Heart left ventricle (tissue), 16 donors: ENCODE measurements around the gene JPH4. TPM values are rescaled to one million over a fixed set of nuclear protein-coding genes. Genes with fewer than 3 reads are reported as not detected.
A peak's percentile ranks its signal among the peaks of the same experiment; 100 is the strongest.

ENCODE experiments used
- ATAC-seq, 4 donors: fragments of 200-7000 bp; cut with Tn5 transposase; one replicate each; pipeline ENCODE4 v1.9.1; 2020 to 2022; ENCODE audit warnings: moderate library complexity in 4 of 4, mild to moderate bottlenecking in 3 of 4, moderate number of reproducible peaks in 1 of 4
- DNase-seq, 5 donors: peaks; one replicate each; pipeline ENCODE4 v3.0.0-alpha.2; 2020
- H3K27ac ChIP-seq, 12 donors: fragments of 200-600 bp; sonication (generic) in 4 of 12; one replicate each; pipeline versions ENCODE4 v1.5.0 to v1.8.0; 2016 to 2022; ENCODE audit warnings: mild to moderate bottlenecking in 2 of 12
- H3K27me3 ChIP-seq, 9 donors: fragments of 200-600 bp; sonication (generic) in 2 of 9; one replicate each; pipeline versions ENCODE4 v1.5.1 to v1.8.0; 2016 to 2022; ENCODE audit warnings: mild to moderate bottlenecking in 3 of 9
- H3K36me3 ChIP-seq, 9 donors: fragments of 200-600 bp; sonication (generic) in 2 of 9; one replicate each; pipeline versions ENCODE4 v1.5.0 to v1.8.0; 2018 to 2022; ENCODE audit warnings: mild to moderate bottlenecking in 2 of 9
- H3K4me1 ChIP-seq, 12 donors: fragments of 200-600 bp; sonication (generic) in 4 of 12; one replicate each; pipeline versions ENCODE4 v1.5.0 to v1.8.0; 2016 to 2022; ENCODE audit warnings: mild to moderate bottlenecking in 3 of 12
- H3K4me3 ChIP-seq, 12 donors: fragments of 200-600 bp; sonication (generic) in 4 of 12; one replicate each; pipeline versions ENCODE4 v1.5.0 to v1.8.0; 2017 to 2022; ENCODE audit warnings: mild to moderate bottlenecking in 9 of 12, moderate library complexity in 4 of 12
- H3K9me3 ChIP-seq, 12 donors: fragments of 200-600 bp; sonication (generic) in 4 of 12; one replicate each; pipeline versions ENCODE4 v1.5.0 to v1.8.0; 2016 to 2022; ENCODE audit warnings: mild to moderate bottlenecking in 1 of 12
- POLR2A ChIP-seq, 2 donors: fragments of 450-650 bp; IDR thresholded peaks; one replicate each; pipeline ENCODE4 v1.6.1; 2017; ENCODE audit warnings: antibody characterized with exemption in 2 of 2, mild to moderate bottlenecking in 2 of 2, moderate library complexity in 2 of 2
- WGBS, 4 donors: extraction: QIAGEN DNeasy Blood & Tissue Kit in 2 of 4; methylation state at CpG; one replicate each; pipeline versions ENCODE4 v1.1.5 to v1.1.7; 2013 to 2018; 5-methylcytosine and 5-hydroxymethylcytosine counted together
- intact Hi-C, 10 donors: fragments of 100-400 bp; cut with DNase I; formaldehyde crosslinking; loops; one replicate each; pipeline versions ENCODE4 v1.11.1 to v1.14.2; 2022
- polyA plus RNA-seq, 2 donors: library from polyadenylated mRNA; stranded (reverse); fragments of 200-250 nt; gene quantifications; one replicate each; pipeline ENCODE4 v1.2.3, GENCODE V29; 2013
- total RNA-seq, 9 donors: library from RNA; depleted of rRNA in 2 of 9; stranded (reverse); fragments of >200 nt in 2 of 9; fragmentation: NEBNext Ultra II Directional in 3 of 9; extraction: Animal tissue kit (Norgen Biotek cat#: 25700) in 3 of 9; gene quantifications; one replicate each; pipeline versions ENCODE4 v1.1.0 to v1.2.4, GENCODE V29; 2016 to 2023
- TF ChIP-seq, protein P1 (sequence below), 12 donors: fragments of 200-600 bp; sonication (generic) in 4 of 12; IDR thresholded peaks; one replicate each; pipeline versions ENCODE4 v1.5.0 to v1.8.0; 2018 to 2022; ENCODE audit warnings: antibody characterized with exemption in 12 of 12, mild to moderate bottlenecking in 5 of 12
- donor health status: ischemic (EF 13 %, LVEDD 7.1; RV severe dilation, severe dysfunction).
- donor health status: healthy with polysubstance abuse.
- donor health status: DM: no; HTN: yes; CAD: no.
- donor health status: DM: no; HTN: no; CAD: no.
- donor health status: ischemic (EF 25% LVEDD 6.9; RV normal size, moderate dysfunction).
- donor health status: ischemic (EF 25% LVEDD 5.7; RV mildly dilated, moderate dysfunction).
- donor health status: healthy.
- donor health status: DM: yes; HTN: yes; CAD: no.
- donor health status: ischemic (EF 35%, LVEDD 5.7; RV mildly dilated, moderate dysfunction).
- donor health status: nonischemic (EF 11% LVEDD 7.7; RV severe dilation, severe dysfunction).
- donor health status: DM: yes; HTN: yes; CAD: no.
- donor health status: PGD.
- donor health status: ischemic (EF 29% LVEDD 5.4; RV normal size, mild dysfunction).
- donor health status: nonischemic (EF 23%, LVEDD 6.1; RV moderate dilation, normal function).

JPH4 gene
- total and polyA plus RNA-seq, 11 donors: 0.10 to 0.59 (median 0.24) TPM; not detected in 1

DNA sequence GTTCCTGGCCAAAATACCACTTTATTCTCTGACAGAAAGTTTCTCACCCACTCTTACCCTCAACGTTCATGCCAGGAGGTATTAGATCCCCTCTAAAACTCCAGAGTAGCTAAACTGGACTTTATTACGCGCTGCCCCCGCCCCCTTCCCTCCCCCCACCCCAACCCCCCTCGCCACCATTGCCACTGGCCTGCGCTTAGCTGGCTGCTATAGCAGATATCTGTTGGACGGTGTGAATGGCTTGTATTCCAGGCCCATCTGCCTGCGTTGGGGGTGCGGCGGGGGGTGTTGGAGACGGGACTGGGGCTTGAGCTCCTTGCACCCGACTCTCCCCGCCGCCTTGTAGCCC, 23.1 kb downstream of the JPH4 start:
- ATAC-seq: no peak
- no peak for TF ChIP-seq POLR2A (IDR thresholded peaks at IDR 0.05)
- TF ChIP-seq, protein P1, sequence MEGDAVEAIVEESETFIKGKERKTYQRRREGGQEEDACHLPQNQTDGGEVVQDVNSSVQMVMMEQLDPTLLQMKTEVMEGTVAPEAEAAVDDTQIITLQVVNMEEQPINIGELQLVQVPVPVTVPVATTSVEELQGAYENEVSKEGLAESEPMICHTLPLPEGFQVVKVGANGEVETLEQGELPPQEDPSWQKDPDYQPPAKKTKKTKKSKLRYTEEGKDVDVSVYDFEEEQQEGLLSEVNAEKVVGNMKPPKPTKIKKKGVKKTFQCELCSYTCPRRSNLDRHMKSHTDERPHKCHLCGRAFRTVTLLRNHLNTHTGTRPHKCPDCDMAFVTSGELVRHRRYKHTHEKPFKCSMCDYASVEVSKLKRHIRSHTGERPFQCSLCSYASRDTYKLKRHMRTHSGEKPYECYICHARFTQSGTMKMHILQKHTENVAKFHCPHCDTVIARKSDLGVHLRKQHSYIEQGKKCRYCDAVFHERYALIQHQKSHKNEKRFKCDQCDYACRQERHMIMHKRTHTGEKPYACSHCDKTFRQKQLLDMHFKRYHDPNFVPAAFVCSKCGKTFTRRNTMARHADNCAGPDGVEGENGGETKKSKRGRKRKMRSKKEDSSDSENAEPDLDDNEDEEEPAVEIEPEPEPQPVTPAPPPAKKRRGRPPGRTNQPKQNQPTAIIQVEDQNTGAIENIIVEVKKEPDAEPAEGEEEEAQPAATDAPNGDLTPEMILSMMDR (IDR thresholded peaks at IDR 0.05): no peak
- no peaks in the 10 kb centered on the region for H3K9me3 ChIP-seq
- peak overlapping the region; percentile 56 to 100 (median 92) for H3K4me3 ChIP-seq
- H3K27ac ChIP-seq: peak overlapping the region; percentile 90 to 100 (median 97)
- H3K4me1 ChIP-seq: peaks cover 0 to 39% (median 23%) of the 10 kb centered on the region in 12 donors
- H3K36me3 ChIP-seq: peaks cover 0 to 28% (median 16%) of the 10 kb centered on the region in 9 donors
- intact Hi-C loops: loop anchor here in 2 of 10 donors (10.0 kb wide), 2 partner anchors 231 to 251 kb away; partner anchors contain the start of genes BCL2L2 (in 1 of the 2), PABPN1 (in 1 of the 2) and PPP1R3E (in 1 of the 2)
- DNase-seq: no peak
- no peaks in the 10 kb centered on the region for H3K27me3 ChIP-seq
- WGBS, 4 donors: 2 to 4% (median 2%) methylated on average over 10 to 14 of the region's 14 CpGs

DNA sequence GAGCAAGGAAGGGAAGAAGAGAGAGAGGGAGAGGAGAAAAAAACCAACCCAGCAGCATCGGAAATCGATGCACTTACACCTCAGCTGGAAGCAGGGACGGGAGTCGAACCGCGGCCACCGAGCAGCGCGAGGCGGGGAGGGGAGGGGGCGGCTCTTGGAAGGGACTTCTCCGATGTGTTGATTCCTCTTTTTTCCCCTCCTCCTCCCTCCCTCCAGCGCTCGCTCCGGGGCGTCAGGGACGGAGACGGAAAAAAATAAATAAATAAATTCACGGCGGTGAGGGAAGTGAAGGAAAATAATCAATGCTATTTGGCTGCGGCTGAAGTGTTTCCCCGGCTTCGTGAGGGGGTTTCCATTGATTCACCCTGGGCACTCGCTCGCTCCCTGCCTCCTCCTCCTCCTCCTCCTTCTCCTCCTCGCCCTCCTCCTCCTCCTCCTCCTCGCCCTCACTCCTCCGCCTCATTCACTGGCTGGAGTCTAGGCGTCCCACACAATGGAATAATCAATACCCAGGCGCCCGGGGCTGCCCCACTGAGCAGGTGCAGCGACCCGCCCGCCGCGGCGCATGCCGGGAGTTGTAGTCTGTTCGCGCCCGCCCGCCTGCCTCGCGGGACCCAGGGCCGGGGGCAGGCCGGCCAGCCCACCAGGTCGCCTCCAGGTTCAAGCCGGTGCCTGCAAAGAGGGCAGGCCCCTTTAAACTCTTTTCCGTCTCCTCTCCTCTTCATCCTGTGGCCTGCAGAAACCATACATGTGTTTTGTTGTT, 27.1 kb downstream of the JPH4 start, which contains the start of gene ZFHX2:
ZFHX2 (minus strand) TSS at position 500 of the 763 bp plus-strand sequence. CDS start 16,440 bp downstream, outside the sequence.
- peak in 1 of 2 donors; percentile 47 for TF ChIP-seq POLR2A (IDR thresholded peaks at IDR 0.05)
- TF ChIP-seq, protein P1 (IDR thresholded peaks at IDR 0.05): no peak
- no peaks in the 10 kb centered on the region for H3K9me3 ChIP-seq
- peak within 1 kb of the TSS; percentile 38 to 75 (median 64) for H3K4me3 ChIP-seq
- H3K27me3 ChIP-seq: no peaks in the 10 kb centered on the region
- peak; percentile 48 to 78 (median 68) for ATAC-seq
- peaks cover 0 to 26% (median 15%) of the 10 kb centered on the region in 12 donors for H3K4me1 ChIP-seq
- H3K27ac ChIP-seq: peak within 1 kb of the TSS in 9 of 12 donors; percentile 8 to 71 (median 40)
- DNase-seq: peak; percentile 78 to 90 (median 85)
- WGBS, 4 donors: 1% methylated on average over 47 to 49 of the region's 49 CpGs
- H3K36me3 ChIP-seq: no peaks in the 10 kb centered on the region
- intact Hi-C loops: loop anchor here in 2 of 10 donors (10.0 kb wide), 2 partner anchors 227 to 247 kb away; partner anchors contain the start of genes BCL2L2 (in 1 of the 2), PABPN1 (in 1 of the 2) and PPP1R3E (in 1 of the 2)

GRCh38 chr14:23550812-23551265, 27.8 kb downstream of the JPH4 start:
- H3K9me3 ChIP-seq: no peaks in the 10 kb centered on the region
- H3K27ac ChIP-seq: peak overlapping the region in 8 of 12 donors; percentile 0 to 68 (median 29)

More at GRCh38 chr14:23550812-23551265, 27.8 kb downstream of the JPH4 start:
- intact Hi-C loops: loop anchor here in 2 of 10 donors (10.0 kb wide), 2 partner anchors 226 to 246 kb away; partner anchors contain the start of genes BCL2L2 (in 1 of the 2), PABPN1 (in 1 of the 2) and PPP1R3E (in 1 of the 2)
- peak in 3 of 5 donors; percentile 35 to 57 (median 49) for DNase-seq
- Histone ChIP-seq H3K27me3 (no peaks in the 10 kb centered on the region), H3K36me3 (no peaks in the 10 kb centered on the region), H3K4me1 (peaks cover 0 to 27% (median 16%) of the 10 kb centered on the region in 12 donors), H3K4me3 (peak overlapping the region; percentile 38 to 75 (median 64))
- TF ChIP-seq, protein P1 (IDR thresholded peaks at IDR 0.05): no peak
- no peak for TF ChIP-seq POLR2A (IDR thresholded peaks at IDR 0.05)
- peak in 3 of 4 donors; percentile 9 to 23 (median 21) for ATAC-seq
- 1 to 3% (median 2%) methylated on average over 37 of the region's 37 CpGs for WGBS, 4 donors
